B cell (primary cell): ENCODE data around the gene HEYL. TPM values are rescaled to one million over a fixed set of nuclear protein-coding genes. Genes with fewer than 3 reads are reported as not detected.

ENCODE experiments used
- ATAC-seq: fragments of 200-7000 bp; cut with Tn5 transposase; one replicate; pipeline ENCODE4 v1.10.0; 2021; ENCODE audit warnings: low read depth, mild to moderate bottlenecking, moderate number of reproducible peaks, moderate library complexity
- CTCF ChIA-PET: fragments of 350-600 bp; sonication (Branson Sonifier 250); formaldehyde crosslinking; loops from one replicate; lab custom pipeline; 2021; ENCODE audit warnings: antibody characterized with exemption, inconsistent platforms; lab: Charles Lee
- POLR2A ChIA-PET: fragments of 350-600 bp; sonication (Branson Sonifier 250); formaldehyde crosslinking; loops from one replicate; lab custom pipeline; 2021; ENCODE audit warnings: antibody characterized with exemption; lab: Charles Lee
- DNase-seq: peaks from one replicate; pipeline ENCODE4 v3.0.0; 2013
- H2AFZ ChIP-seq: 2 replicates; pipeline ENCODE4 v1.6.1; 2012; ENCODE audit warnings: mild to moderate bottlenecking, low read depth, low read length; ENCODE audit not compliant: insufficient read depth, poor library complexity, severe bottlenecking
- H3K27ac ChIP-seq, 2 donors: 1 replicate in 1 of 2; 2 replicates in 1 of 2; pipeline ENCODE4 v1.5.1; 2012 to 2013; ENCODE audit warnings: low read length in 2 of 2, mild to moderate bottlenecking in 2 of 2, moderate library complexity in 1 of 2
- H3K27me3 ChIP-seq, 4 experiments: fragments of 200-600 bp in 1 of 4; sonication (generic) in 1 of 4; replicated peaks in 1 of 4; 1 replicate in 2 of 4; 2 replicates in 2 of 4; pipeline versions ENCODE4 v1.6.1 to v1.7.0; 2013 to 2016; ENCODE audit warnings: low read length in 3 of 4, mild to moderate bottlenecking in 2 of 4, mixed read lengths in 1 of 4, moderate library complexity in 1 of 4; ENCODE audit not compliant: insufficient read depth in 4 of 4, control insufficient read depth in 3 of 4; ENCODE audit errors: control extremely low read depth in 1 of 4
- H3K36me3 ChIP-seq, 2 experiments: replicated peaks in 1 of 2; 1 replicate in 1 of 2; 2 replicates in 1 of 2; pipeline versions ENCODE4 v1.6.1 to v1.7.1; 2013; ENCODE audit warnings: low read length in 1 of 2; ENCODE audit not compliant: insufficient read depth in 2 of 2, control insufficient read depth in 1 of 2; ENCODE audit errors: control extremely low read depth in 1 of 2, extremely low read depth in 1 of 2
- H3K4me1 ChIP-seq, 2 donors: fragments of 200-600 bp in 1 of 2; sonication (generic) in 1 of 2; 1 replicate in 1 of 2; 2 replicates in 1 of 2; pipeline versions ENCODE4 v1.5.1 to v1.6.1; 2013 to 2017; ENCODE audit warnings: low read length in 2 of 2; ENCODE audit not compliant: control insufficient read depth in 2 of 2, insufficient read depth in 2 of 2
- H3K4me2 ChIP-seq: replicated peaks from 2 replicates; pipeline ENCODE3; 2012; ENCODE audit warnings: mild to moderate bottlenecking, low read depth, low read length; ENCODE audit not compliant: poor library complexity, severe bottlenecking
- H3K4me3 ChIP-seq, 5 experiments: fragments of 200-600 bp in 1 of 5; sonication (generic) in 1 of 5; 1 replicate in 3 of 5; 2 replicates in 2 of 5; pipeline versions ENCODE4 v1.5.1 to v1.7.0; 2011 to 2016; ENCODE audit warnings: low read length in 4 of 5, mild to moderate bottlenecking in 4 of 5, low read depth in 2 of 5, control low read depth in 1 of 5, moderate library complexity in 1 of 5; ENCODE audit not compliant: insufficient read depth in 1 of 5; ENCODE audit errors: control extremely low read depth in 1 of 5, extremely low read depth in 1 of 5
- H3K79me2 ChIP-seq: fragments of 200-600 bp; sonication (generic); one replicate; pipeline ENCODE4 v1.6.0; 2016; ENCODE audit warnings: low read length; ENCODE audit not compliant: control insufficient read depth, insufficient read depth
- H3K9ac ChIP-seq: fragments of 200-600 bp; sonication (generic); 2 replicates; pipeline ENCODE4 v1.6.1; 2017; ENCODE audit warnings: mild to moderate bottlenecking, low read length, moderate library complexity
- H3K9me3 ChIP-seq, 3 donors: one replicate each; pipeline versions ENCODE4 v1.6.1 to v1.7.1; 2013; ENCODE audit warnings: low read length in 2 of 3; ENCODE audit not compliant: control insufficient read depth in 2 of 3, insufficient read depth in 1 of 3; ENCODE audit errors: control extremely low read depth in 1 of 3
- H4K20me1 ChIP-seq: 2 replicates; pipeline ENCODE4 v1.6.0; 2012; ENCODE audit warnings: mild to moderate bottlenecking, low read length; ENCODE audit not compliant: insufficient read depth, control insufficient read depth, poor library complexity, severe bottlenecking
- H3K27ac Mint-ChIP-seq: one replicate; pipeline ENCODE4 v1.8.0; 2021; ENCODE audit warnings: mixed read lengths
- H3K27me3 Mint-ChIP-seq: one replicate; pipeline ENCODE4 v1.8.0; 2021; ENCODE audit warnings: mixed read lengths
- H3K4me1 Mint-ChIP-seq: one replicate; pipeline ENCODE4 v1.8.0; 2021; ENCODE audit warnings: mixed read lengths
- H3K4me3 Mint-ChIP-seq: one replicate; pipeline ENCODE4 v1.8.0; 2021; ENCODE audit warnings: mixed read lengths
- H3K9me3 Mint-ChIP-seq: one replicate; pipeline ENCODE4 v1.8.0; 2022; ENCODE audit warnings: mixed read lengths; ENCODE audit not compliant: insufficient read depth
- EZH2 ChIP-seq: IDR thresholded peaks from 2 replicates; pipeline ENCODE4 v1.6.1; 2012; ENCODE audit warnings: borderline replicate concordance, low read depth, mild to moderate bottlenecking, moderate library complexity, low read length; ENCODE audit not compliant: insufficient read depth, poor library complexity, severe bottlenecking
- WGBS: methylation state at CpG from one replicate; pipeline ENCODE4 v1.1.5; 2013; ENCODE audit warnings: missing lambda C conversion rate; ENCODE audit not compliant: insufficient coverage; 5-methylcytosine and 5-hydroxymethylcytosine counted together
- intact Hi-C: fragments of 100-400 bp; cut with micrococcal nuclease; formaldehyde crosslinking; loops from one replicate; pipeline ENCODE4 v1.10.0; 2022
- polyA plus RNA-seq: library from polyadenylated mRNA; depleted of rRNA; stranded (reverse); fragments of >200 nt; gene quantifications from 2 replicates; pipeline ENCODE4 v1.2.3, GENCODE V29; 2012
- total RNA-seq, 2 donors: library from RNA; stranded (reverse); fragments of 120-200 nt in 1 of 2; gene quantifications; 1 replicate in 1 of 2; 2 replicates in 1 of 2; pipeline versions ENCODE4 v1.2.3 to v1.2.4, GENCODE V29; 2013 to 2022
- TF ChIP-seq, protein P1 (sequence below): fragments of 200-600 bp; IDR thresholded peaks from one replicate; pipeline ENCODE4 v1.8.0; 2022; ENCODE audit warnings: antibody characterized with exemption, mild to moderate bottlenecking

Gene HEYL
- total and polyA plus RNA-seq, 2 donors (not counting 1 experiment from before 2014, with no cell fraction given), result 0.12 TPM; not detected in 1

DNA sequence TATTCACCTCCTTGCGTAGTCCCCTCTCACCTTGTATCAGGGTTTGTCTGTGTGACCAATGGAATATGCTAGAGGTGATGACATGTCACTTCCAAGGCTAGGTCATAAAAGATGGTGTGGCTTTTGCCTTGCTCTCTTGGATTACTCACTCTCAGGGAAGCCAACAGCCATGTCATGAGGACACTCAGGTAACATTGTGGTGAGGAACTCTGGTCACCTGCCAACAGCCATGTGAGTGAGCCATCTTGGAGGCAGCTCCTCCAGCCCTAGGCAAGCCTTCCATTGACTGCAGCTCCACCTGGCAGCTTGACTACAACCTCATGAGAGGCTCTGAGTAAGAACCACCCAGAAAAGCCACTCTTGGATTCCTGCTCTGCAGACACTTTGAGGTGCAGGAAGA, 11.0 kb upstream of the HEYL start:
- no peaks in the 10 kb centered on the region for H3K79me2 ChIP-seq
- intact Hi-C loops, result no loop called here
- Mint-ChIP-seq H3K27ac (no peak overlapping the region), H3K27me3 (peaks cover 19% of the 10 kb centered on the region), H3K9me3 (no peaks in the 10 kb centered on the region), H3K4me1 (peaks cover 2% of the 10 kb centered on the region), H3K4me3 (no peak overlapping the region)
- no peaks in the 10 kb centered on the region for H3K9me3 ChIP-seq
- H4K20me1 ChIP-seq, result no peaks in the 10 kb centered on the region
- no peak overlapping the region for H3K27ac ChIP-seq
- DNase-seq, result no peak
- H3K4me2 ChIP-seq, result no peak overlapping the region
- H2AFZ ChIP-seq, result no peak overlapping the region
- H3K4me3 ChIP-seq, result no peak overlapping the region
- no CpG with 5 or more reads among the region's 1 CpG for WGBS
- peaks cover 4 to 5% of the 10 kb centered on the region in 2 donors for H3K4me1 ChIP-seq
- no peak for TF ChIP-seq EZH2
- TF ChIP-seq, protein P1, sequence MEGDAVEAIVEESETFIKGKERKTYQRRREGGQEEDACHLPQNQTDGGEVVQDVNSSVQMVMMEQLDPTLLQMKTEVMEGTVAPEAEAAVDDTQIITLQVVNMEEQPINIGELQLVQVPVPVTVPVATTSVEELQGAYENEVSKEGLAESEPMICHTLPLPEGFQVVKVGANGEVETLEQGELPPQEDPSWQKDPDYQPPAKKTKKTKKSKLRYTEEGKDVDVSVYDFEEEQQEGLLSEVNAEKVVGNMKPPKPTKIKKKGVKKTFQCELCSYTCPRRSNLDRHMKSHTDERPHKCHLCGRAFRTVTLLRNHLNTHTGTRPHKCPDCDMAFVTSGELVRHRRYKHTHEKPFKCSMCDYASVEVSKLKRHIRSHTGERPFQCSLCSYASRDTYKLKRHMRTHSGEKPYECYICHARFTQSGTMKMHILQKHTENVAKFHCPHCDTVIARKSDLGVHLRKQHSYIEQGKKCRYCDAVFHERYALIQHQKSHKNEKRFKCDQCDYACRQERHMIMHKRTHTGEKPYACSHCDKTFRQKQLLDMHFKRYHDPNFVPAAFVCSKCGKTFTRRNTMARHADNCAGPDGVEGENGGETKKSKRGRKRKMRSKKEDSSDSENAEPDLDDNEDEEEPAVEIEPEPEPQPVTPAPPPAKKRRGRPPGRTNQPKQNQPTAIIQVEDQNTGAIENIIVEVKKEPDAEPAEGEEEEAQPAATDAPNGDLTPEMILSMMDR, result no peak
- H3K9ac ChIP-seq, result no peak overlapping the region
- H3K27me3 ChIP-seq, result peaks cover 0 to 7% (median 6%) of the 10 kb centered on the region in 4 experiments
- ATAC-seq, result no peak
- no peaks in the 10 kb centered on the region for H3K36me3 ChIP-seq
- ChIA-PET CTCF (interaction anchor here (1.5 to 11.2 kb wide), 3 partner anchors 9 to 43 kb away, joined by 3 to 190 read pairs (median 34); no protein-coding TSS in a partner anchor), POLR2A (no interaction called here)

DNA sequence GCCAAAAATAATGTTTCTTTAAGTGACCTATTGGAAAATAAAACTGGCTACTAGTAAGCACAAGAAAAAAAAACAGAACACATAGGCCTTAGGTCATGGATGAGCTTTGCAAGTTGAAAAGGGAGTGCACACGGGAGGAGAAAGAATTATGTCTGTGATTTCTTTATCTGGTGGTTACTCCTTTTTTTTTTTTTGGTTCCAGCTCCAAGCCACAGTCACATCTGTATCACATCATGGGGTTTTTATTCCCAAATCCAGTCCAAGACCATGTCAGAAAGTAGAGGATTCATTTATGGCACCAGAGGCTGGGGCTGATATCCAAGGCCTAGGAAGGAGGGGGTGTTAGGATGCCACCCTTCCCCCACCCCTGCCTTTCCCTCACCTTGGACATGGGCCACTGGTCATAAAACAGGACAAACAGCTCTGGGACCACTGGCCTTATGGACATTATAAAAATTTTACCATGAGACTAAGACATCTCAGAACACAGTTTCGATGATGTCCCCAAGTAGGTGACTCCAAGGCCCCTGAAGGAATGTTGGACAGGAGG, 10.3 kb upstream of the HEYL start:
- H3K36me3 ChIP-seq, result no peaks in the 10 kb centered on the region
- ATAC-seq (no peak), DNase-seq (no peak)
- H3K4me3 ChIP-seq, result no peak overlapping the region
- peaks cover 0 to 7% (median 6%) of the 10 kb centered on the region in 4 experiments for H3K27me3 ChIP-seq
- Mint-ChIP-seq H3K27me3 (peaks cover 19% of the 10 kb centered on the region), H3K9me3 (no peaks in the 10 kb centered on the region), H3K4me3 (no peak overlapping the region), H3K4me1 (peaks cover 2% of the 10 kb centered on the region), H3K27ac (no peak overlapping the region)
- no peak overlapping the region for H3K4me2 ChIP-seq
- H3K79me2 ChIP-seq, result no peaks in the 10 kb centered on the region
- no peak overlapping the region for H3K27ac ChIP-seq
- WGBS, result 80% methylated on average over 1 of the region's 2 CpGs
- CTCF ChIA-PET, result interaction anchor here (4.9 kb wide), 1 partner anchor 9 kb away, joined by 34 read pairs; no protein-coding TSS in a partner anchor
- intact Hi-C loops, result no loop called here
- no peaks in the 10 kb centered on the region for H3K9me3 ChIP-seq
- TF ChIP-seq, protein P1, result no peak
- TF ChIP-seq EZH2, result no peak
- H3K4me1 ChIP-seq, result peaks cover 4 to 5% of the 10 kb centered on the region in 2 donors
- H2AFZ ChIP-seq, result no peak overlapping the region
- H3K9ac ChIP-seq, result no peak overlapping the region
- POLR2A ChIA-PET, result no interaction called here
- no peaks in the 10 kb centered on the region for H4K20me1 ChIP-seq
